Measurements from ENCODE around the gene CTIF.

Gene CTIF

DNA sequence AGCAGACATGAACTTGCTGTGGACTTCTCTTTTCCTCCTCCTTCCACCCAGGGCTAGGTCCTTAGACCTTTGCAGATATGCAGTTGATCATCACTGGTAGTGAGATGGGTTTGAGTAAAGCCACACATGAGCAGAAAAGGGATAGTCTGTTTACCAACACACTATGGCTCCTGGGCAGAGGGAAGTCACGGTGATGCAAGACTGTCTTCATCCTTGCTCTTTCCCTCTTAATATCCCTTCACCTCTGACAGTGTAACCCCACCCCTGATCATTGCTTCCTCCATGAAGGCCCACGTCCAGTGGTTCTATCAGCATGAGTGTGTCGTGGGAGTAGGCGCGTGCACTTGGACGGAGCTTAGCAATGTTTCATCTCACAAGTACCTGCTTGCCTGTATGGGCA is 223.2 kb downstream of the CTIF start:
- DNase-seq, result no peak

DNA sequence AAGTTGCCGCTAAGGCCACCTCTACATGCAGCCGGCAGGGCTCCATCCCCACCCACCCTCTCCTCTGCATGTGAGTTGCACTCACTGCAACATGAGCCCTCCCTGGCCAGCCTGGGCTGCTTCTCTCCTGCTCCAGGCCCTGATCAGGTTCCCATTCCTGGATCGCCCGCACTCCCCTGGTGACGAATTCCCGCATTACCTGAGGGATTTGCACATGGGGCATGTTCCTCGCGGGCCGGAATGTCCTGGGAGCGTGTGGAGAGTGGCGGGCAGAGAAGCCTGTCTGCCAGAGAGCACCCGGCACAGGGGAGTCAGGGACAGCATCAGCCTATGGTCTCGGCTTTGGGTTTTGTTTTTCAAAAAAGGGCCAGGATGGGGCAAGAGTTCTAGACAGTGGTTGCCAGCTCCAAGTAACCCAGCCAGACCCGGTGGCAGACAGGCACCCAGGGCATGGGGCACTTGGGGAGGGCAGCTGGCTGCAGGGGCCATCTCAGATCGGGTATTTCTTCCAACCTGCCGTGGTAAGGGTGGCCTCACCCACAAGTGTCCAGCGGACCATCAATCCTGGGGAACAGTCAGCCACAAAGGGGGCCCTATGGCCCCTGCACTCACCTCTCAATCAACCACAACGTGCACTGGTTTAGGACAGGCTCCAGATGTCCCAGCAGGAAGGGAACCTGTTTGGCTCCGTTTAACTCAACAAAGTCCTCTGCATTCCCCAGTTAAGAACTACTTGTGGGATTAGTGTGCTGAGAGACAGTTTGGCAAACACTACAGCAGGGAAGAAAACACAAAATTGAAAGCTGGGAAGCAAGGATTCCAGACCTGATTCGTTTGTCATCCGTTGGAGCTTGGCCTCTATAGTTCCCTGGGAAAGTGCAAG is 224.2 kb downstream of the CTIF start:
- no peak for DNase-seq

DNA sequence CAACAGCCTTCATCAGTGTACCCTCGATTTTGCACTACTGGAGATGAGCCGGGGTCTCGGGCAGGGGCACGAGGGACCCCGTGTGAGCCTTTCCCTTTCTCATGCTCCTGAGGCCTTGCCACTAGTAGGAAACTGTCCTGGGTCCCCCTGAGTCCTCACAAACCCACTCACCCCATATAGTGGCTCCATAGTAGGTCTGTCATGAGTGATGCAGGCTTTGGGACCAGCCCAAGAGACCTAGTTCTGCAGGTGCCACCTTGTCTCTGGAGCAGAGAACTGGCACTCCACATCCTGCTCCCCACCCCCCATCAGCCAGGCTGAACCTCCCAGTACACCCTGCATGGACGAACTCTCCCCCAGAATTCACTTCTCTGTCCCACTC is 224.9 kb downstream of the CTIF start:
- no peak for DNase-seq

DNA sequence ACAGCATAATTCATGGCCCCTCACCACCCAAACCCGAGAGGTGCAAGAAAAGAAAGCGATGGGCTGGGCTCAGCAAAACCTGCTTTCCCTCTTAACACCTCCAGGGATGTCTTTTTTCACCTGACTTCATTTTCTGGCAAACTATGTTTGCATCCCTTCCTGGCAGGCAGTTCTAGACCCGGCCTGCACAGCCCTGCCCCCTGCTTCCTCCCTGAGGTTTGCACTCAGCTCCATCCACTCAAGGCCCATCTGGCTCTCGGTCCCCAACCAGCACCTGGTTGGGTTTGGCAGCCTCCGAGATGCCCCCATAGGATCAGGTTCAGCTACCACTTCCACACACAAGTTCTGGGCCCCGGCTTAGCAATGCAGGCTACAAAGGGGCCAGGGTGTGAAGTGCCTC is 226.2 kb downstream of the CTIF start:
- no peak for DNase-seq

DNA sequence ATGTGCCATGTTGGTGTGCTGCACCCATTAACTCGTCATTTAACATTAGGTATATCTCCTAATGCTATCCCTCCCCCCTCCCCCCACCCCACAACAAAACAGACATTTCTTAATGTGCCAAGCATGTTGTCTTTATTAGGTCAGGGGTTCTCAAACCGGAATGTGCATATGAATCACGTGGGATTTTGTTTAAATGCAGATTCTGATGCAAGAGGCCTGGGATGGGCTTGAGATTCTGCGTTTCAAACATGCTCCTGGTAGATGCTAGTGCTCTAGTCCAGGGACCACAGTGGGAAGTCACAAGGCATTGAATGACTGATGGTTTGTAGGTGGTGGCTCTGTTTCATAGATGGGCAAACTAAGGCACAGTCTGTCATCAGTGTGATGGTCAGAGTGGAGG is 227.2 kb downstream of the CTIF start:
- no peak for DNase-seq

DNA sequence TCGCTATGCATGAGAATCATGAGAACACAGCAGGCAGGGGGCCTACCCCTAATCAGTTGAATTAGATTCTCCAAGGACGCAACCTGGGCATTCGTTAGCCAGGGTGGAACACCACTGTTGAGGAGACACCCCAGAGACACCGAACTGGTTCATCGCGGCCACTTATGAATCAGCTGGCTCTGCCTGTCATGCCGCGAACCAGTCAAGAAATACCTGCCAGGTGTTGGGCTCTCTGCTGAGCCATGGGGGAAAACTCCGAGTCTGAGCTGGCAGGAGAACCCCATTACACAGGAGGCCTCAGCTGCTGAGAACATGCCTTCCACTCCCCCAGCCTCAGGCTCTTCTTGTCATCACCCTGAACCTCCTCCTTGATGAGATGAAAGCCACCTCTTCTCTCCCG is 227.7 kb downstream of the CTIF start:
- no peak for DNase-seq

DNA sequence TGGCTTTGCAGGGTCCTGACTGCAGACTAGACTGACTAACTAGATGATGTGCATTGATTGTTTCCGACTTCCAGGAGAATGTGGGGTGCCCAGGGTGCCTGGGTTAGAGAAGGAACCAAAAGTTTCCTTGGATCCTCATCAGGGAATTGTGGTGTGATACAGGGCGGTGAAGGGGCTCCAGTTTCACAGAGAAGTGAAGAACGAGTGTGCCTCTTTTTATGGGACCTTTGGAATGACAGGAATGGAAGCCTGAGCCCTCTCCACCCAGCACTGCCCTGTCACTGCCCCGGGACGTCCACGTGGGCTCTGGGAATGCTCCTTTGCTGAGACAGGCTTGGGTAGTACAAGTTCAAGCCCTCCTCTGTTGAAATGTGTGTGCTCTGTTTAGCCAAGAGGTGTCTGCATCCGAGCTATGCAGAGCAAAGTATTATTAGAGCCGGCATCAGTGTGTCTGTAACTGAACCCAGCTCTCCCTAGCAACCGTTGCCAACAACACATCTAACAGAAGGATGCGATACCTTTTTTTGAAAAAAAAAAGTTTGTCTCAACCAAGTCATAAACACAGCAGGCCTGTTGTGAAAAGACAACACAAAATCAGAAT is 228.4 kb downstream of the CTIF start:
- no peak for DNase-seq

DNA sequence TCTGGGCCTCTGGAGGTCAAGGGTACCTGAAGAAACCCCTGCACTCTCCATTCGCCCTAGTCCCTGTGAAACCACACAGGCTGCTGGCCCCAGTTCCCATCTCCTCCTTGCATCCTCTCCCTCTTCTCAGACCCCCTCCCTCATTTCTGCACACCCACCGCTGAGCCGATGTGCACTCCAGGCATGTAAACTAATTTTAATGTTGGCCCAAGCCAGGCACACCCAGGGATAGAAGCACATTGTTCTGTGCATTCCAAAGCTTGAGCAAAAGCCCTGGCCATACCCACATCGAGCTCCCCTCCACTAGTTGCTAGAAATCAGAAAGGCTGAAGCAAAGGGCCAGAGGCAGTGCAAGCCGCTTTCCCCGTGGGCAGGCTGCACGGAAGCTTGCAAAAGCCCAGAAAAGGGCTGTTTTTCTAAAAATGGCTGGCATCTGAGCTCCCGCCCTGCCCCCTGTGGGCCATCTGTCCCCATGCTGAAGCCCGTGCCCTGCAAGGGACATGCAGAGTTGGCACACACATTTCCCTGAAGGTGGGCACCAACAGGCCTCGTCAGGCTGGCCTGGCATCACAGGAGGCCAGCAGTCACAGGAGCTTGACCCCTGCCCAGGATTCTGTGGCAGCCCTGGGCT is 230.3 kb downstream of the CTIF start:
- no peak for DNase-seq

DNA sequence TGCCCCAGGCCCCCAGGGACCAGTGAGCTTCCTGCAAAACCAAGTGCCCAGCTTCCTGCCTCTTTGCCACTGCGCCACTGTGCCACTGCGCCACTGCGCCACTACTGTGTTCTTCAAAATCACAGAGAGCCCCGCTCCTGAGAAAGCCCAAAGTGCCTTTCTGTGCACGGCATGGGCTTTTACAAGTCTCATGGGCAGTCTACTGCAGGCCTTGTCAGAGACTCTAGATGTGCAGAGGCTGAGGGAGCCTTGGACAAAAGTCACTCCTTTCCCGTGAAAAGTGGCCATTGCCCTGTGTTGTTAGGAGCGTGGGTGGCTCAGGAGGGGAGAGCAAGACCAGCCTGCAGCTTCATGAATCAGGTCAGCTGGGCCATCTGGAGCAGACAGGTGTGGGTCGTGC is 231.4 kb downstream of the CTIF start:
- DNase-seq, result no peak

DNA sequence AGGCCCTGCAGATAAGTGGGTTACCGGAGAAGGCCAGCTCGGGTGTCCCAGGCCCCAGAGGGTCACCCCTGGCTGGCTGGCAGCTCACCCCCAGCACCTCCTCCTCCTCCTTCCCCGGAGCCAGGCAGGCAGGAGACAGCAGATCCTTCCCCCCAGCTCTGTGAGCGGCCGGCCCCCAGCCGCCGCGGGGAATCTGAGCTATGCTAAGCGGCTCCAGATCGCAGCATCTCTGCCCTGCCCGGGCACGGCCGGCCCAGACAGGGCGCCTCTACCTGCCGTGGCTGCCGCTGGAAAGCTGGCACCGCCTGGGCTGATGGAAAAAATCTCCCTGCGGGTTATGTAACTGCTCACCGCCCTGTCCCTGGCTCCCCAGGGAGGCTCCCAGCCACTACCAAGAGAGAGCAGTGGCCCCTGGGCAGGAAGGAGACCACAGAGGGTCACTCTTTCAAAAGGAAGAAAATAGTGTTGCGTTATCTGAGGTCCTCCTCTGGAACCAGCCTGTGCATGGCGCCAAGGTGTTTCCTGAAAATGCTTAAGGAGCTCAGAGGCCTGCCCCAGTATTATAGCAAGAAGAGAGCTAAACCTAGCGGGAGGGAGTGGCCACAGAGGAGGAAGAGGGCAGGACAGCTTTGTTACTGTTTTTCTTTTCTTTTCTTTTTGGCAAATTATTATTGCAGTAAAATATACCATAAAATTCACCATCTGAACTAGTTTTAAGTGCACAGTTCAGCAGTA is 233.0 kb downstream of the CTIF start:
- no peak for DNase-seq

DNA sequence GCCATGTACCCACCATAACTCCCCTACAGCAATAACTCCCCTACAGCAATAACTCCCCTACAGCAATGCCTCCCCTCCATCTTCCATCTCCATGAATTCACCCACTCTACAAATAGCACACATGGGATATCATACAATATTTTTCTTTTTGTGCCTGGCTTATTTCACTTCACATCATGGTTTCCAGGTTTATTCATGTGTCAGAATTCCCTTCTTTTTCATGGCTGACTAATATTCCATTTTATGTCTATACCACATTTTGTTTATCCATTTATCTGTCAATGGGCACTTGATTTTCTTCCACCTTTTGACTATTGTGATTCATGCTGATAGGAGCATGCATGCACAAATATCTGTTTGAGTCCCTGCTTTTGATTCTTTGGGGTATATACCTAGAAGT is 233.6 kb downstream of the CTIF start:
- no peak for DNase-seq

DNA sequence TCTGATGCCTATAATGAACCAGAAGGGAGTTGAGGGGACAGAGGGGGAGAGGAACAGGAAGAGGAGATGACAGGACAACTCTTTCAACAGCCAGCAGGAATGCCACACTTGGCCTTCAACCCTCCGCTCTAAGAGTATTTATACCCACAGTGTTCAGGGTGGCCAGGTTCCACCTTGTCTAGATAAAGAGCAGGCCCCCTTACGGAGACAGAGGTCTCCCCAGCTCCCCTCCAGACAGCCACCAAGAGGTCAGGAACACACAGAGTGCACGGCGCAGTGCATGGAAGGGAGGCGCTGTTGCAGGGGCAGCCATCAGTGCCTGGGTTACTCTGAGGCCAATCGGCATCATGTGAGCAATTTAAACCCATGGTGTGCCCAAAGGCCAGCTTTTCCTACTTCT is 235.0 kb downstream of the CTIF start:
- DNase-seq, result no peak

DNA sequence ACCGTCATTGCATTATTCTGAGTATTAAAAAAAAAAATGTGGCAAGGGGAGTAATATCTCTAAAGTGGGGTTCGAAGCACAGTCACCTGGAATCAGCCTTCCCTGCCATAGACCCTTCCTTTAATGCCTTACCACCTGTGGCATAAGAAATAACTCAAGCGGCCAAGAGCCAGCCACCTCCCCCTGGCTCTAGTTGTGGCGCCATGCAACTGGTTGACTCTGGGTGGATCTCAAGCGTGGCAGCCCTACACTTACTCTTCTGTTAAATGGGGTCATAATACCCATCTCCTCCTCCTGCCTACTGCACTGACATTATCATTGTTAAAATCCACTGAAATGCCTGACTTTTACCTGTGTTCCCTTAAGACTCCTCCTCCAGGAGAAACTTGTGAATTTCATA is 236.1 kb downstream of the CTIF start:
- no peak for DNase-seq

DNA sequence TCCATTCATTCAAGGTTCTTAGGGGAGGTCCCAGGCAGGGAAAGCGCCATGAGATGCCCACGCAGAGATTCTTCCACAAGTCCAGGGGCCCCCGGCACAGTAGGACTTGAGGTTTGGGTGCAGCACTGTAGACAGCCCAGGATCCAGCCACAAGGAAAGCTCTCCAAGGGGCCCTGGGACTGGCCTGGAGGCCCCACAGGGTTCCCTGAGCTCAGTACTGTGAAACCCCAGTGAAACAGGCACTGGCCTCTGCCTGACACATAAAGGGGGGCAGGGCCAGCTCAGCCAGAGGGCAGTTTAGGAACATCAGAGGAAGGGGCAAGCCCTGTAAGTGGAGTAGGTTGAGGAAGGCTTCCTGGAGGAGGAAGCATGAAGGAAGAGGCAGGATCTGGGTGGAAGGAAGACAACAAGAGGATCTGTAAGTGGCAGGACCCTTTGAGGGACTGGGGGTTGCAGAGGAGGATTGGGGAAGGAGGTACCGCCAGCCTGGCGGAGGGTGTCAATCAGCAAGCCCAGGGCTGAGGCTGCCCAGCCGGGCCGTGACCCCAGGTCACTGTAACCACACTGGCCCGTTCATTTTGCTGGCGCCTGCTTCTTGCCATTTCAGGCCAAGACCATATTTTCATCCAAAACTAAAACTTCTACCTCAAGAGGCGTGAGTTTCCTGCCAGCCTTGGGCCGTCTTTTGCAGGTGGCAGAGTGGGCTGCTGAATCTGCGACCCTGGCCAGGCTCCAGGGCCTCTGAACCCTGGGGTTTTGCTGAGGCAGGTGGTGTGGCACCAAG is 236.7 kb downstream of the CTIF start:
- DNase-seq, result no peak

DNA sequence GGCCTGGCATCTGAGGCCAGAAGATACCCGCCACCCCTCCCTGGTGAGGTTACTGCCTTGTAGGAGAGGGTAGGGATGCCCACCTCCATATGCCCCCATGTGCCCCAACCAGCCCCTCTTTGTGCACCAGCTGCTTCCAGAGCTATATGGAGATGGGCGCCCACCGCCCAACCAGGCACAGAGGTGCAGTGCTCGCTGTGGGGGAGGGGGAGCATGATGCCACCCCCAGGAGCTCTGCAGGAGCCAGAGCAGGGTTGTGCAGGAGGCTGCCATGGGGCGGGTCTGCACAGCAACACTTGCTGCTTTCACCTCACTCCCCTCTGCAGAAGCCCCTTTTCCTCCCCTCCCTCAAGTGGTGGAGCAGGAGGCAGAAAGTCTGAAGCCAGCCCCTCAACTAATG is 237.3 kb downstream of the CTIF start:
- no peak for DNase-seq

DNA sequence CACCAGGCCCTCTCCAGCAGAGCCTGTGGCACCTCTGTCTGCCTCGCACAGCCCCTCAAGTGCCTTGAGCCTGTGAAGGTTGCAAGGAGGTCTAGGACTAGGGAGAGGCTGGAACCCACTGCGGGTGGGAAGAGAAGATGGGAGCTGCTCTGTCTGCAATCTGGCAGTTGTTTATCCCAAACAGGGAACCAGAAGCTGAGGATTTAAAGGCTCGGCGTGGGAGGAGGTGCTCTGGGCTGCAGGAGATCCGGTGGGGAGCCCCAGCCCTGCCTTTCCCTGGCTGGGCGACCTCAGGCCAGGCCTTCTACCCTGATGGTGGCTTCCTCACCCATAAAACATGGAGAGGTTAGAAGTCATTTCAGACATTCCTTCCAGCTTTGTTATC is 237.8 kb downstream of the CTIF start:
- DNase-seq, result no peak

DNA sequence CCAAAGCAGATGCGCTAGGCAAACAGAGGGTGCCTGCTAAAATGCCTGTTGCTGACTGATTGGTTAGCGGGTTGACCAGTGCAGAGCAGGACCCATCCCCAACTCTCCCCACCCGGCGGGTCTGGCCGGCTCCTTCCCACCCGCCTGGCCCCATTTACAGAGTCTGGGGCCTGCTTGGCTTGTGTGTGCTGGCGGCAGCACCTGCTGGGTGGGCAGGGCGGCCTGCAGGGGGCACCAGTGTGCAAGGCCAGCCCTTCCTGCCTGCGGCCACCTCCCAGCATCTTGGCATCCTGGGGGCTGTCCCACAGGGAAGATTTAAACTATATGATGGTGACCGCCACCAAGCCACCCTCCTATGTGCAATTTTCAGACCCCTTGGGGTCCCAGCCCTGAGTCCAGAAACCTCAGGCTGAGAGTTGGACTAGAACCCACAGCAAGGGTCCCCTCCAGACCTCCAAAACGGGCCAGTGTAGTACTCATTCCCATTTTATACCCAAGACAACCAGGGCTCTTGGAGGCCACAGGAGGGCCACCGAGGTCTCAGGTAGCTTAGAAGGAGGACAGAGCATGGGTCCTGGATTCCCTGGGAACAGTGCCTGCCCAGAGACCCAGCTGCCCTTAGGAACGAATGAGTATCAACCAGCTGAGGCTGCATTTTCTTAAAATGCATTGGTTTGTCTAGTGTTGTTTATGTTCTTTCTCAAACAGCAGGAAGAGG is 238.4 kb downstream of the CTIF start:
- DNase-seq, result no peak

DNA sequence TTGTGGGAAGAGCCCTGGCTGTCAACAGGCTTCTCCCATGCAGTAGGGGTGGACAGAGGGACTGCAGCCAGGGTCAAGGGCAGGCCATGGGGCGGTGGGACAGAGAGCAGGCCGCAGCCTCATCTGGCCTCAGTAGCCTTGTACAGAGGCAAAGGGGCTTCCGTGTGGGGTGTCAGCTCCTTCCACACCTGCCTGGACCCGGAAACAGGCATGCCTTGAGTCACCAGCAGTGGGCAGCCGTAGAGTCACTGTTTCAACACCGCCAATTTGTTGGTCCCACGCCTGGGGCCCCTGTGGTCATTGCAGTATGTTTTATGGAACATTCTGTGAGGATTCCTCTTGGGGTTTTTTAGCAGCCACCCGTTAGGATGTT is 238.9 kb downstream of the CTIF start:
- no peak for DNase-seq

DNA sequence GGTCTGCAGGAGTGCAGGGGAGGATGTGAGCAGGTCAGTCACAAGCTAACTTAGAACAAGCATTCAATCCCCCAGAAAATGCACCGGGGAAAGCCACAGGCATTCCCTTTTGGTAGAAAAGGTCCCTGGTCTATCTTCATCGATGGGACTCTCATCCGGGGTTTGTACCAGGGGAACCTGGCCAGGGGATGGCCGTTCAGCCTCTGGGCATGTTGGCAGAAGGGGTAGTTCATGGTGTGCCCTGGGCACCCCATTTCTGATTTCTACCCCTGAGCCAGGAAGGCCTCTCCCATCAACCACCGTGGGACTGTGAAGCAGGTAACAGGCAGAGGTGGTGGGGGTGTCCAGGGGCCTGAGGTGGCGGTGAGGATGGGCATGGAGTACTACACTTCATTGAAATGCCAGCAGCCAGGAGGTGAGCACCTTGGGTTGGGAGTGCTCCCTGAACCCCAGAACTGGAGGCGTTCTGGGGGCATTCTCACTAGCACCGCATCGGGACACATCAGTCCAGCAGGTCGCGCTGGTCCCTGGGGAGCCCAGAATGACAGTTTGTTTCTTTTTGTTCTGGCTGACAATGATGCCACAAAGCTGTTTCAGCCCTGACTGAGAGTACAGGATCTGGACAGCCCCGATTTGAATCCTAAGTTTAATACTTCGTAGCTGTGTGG is 239.6 kb downstream of the CTIF start:
- DNase-seq, result no peak

DNA sequence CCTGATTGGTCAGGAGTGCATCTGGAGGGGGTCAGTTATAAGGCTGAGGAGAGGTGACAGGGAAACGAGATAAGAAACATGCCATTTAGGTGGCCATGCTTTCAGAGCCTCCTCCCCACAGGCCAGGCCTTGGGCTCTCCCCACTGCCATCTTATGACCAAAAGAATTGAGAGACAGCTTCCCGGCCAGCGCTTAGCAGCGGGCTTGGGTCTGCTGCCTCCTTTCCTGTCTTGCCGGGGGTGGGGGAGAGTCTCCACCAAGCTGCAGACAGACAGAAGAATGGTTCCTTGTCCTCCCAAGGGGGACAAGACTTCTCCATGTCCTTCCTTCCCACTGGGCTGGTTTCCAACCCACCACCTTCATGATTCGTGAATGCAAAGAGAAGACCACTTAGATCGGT is 240.6 kb downstream of the CTIF start:
- no peak for DNase-seq

DNA sequence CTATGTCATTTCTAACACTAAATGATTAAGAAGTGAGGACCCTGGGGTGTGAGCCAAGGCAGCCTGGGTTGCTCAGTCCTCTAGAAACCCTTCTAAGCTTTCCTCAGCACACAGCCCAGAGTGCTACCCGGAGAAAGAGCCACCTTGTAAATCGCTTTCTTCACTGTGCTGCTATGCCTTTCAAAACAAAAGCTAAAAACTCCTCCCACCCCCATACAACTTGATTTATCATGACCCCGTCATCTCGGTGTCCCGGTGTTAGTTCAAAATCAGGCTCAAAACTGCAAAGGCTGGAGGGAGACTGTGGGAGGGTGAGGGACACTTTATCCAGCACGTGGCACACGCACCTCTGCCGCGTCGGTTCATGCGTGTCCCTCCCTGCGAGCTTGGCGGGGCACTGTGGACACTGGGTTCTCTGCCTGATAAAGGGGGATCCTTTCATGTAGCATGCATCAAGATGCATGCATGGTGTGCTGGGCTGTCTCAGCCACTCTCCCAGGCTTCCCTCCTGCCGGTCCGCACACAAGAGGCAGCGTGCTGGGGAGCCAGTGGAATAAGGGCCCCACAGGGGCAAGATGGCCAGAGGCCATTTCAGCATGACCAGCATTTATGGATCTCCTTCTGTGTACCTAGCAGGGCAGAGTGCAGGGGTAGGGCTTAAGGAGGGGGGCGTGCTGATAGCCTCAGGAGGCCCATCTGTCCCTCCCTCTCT is 241.5 kb downstream of the CTIF start:
- DNase-seq, result no peak
